Uterus (tissue), 4 donors: ENCODE data around the gene ARHGAP4. TPM values are rescaled to one million over a fixed set of nuclear protein-coding genes. Genes with fewer than 3 reads are reported as not detected.

Source experiments
- DNase-seq, 2 donors: peaks; one replicate each; pipeline ENCODE4 v3.0.0-alpha.2; 2019 to 2020
- H3K27ac ChIP-seq, 2 donors: fragments of 200-600 bp; sonication (generic); 1 replicate in 1 of 2; 2 replicates in 1 of 2; pipeline ENCODE4 v1.5.1; 2016 to 2018
- H3K27me3 ChIP-seq, 2 donors: fragments of 200-600 bp; sonication (generic); one replicate each; pipeline ENCODE4 v1.5.1; 2018 to 2019; ENCODE audit warnings: control low read depth in 1 of 2
- H3K36me3 ChIP-seq, 2 donors: fragments of 200-600 bp; sonication (generic); one replicate each; pipeline ENCODE4 v1.5.1; 2019; ENCODE audit warnings: control low read depth in 1 of 2
- H3K4me1 ChIP-seq, 2 donors: fragments of 200-600 bp; sonication (generic); one replicate each; pipeline ENCODE4 v1.5.1; 2018 to 2019; ENCODE audit warnings: control low read depth in 1 of 2
- H3K4me3 ChIP-seq, 2 donors: fragments of 200-600 bp; sonication (generic); 1 replicate in 1 of 2; 2 replicates in 1 of 2; pipeline ENCODE4 v1.5.1; 2018 to 2019; ENCODE audit warnings: mild to moderate bottlenecking in 1 of 2
- H3K9me3 ChIP-seq, 2 donors: fragments of 200-600 bp; sonication (generic); one replicate each; pipeline ENCODE4 v1.5.1; 2019; ENCODE audit warnings: control low read depth in 1 of 2
- CTCF ChIP-seq, 4 experiments: fragments of 200-600 bp in 2 of 4; fragments of 450-650 bp in 2 of 4; sonication (generic) in 2 of 4; IDR thresholded peaks; one replicate each; pipeline ENCODE4 v1.5.1; 2016 to 2019; ENCODE audit warnings: antibody characterized with exemption in 4 of 4, mild to moderate bottlenecking in 2 of 4, moderate library complexity in 1 of 4
- POLR2A ChIP-seq, 2 donors: fragments of 450-650 bp; IDR thresholded peaks; one replicate each; pipeline ENCODE4 v1.6.1; 2016; ENCODE audit warnings: antibody characterized with exemption in 2 of 2, mild to moderate bottlenecking in 1 of 2, moderate library complexity in 1 of 2
- intact Hi-C: fragments of 100-400 bp; cut with DNase I; formaldehyde crosslinking; loops from one replicate; pipeline ENCODE4 v1.15.1; 2023; ENCODE audit warnings: low total_unique reads
- total RNA-seq, 4 donors: library from RNA; depleted of rRNA in 3 of 4; stranded (reverse); fragments of >200 nt in 3 of 4; gene quantifications; one replicate each; pipeline versions ENCODE4 v1.1.0 to v1.2.4, GENCODE V29; 2014 to 2023
- donor health status: DM: yes; HTN: yes; CAD: no.

ARHGAP4 gene
- total RNA-seq, 4 donors from 2014 or later: 5.1 to 28.3 (median 15.8) TPM

GRCh38 chrX:153961292-153961691 lies 35.2 kb upstream of the ARHGAP4 start:
- no peak for DNase-seq
- Histone ChIP-seq H3K27ac (no peak overlapping the region), H3K9me3 (no peaks in the 10 kb centered on the region), H3K4me3 (no peak overlapping the region), H3K27me3 (no peaks in the 10 kb centered on the region), H3K36me3 (no peaks in the 10 kb centered on the region), H3K4me1 (no peaks in the 10 kb centered on the region)
- intact Hi-C loops: no loop called here
- TF ChIP-seq CTCF (IDR thresholded peaks at IDR 0.05): no peak
- no peak for TF ChIP-seq POLR2A (IDR thresholded peaks at IDR 0.05)

GRCh38 chrX:153960786-153961185 lies 34.7 kb upstream of the ARHGAP4 start:
- no peaks in the 10 kb centered on the region for H3K9me3 ChIP-seq
- intact Hi-C loops: no loop called here
- H3K36me3 ChIP-seq: no peaks in the 10 kb centered on the region
- no peaks in the 10 kb centered on the region for H3K27me3 ChIP-seq
- no peak for TF ChIP-seq POLR2A (IDR thresholded peaks at IDR 0.05)
- TF ChIP-seq CTCF (IDR thresholded peaks at IDR 0.05): no peak
- no peak overlapping the region for H3K27ac ChIP-seq
- H3K4me1 ChIP-seq: no peaks in the 10 kb centered on the region
- H3K4me3 ChIP-seq: no peak overlapping the region
- DNase-seq: no peak

- Histone ChIP-seq H3K4me3 (no peak overlapping the region), H3K36me3 (no peaks in the 10 kb centered on the region), H3K27ac (no peak overlapping the region), H3K9me3 (no peaks in the 10 kb centered on the region), H3K4me1 (no peaks in the 10 kb centered on the region), H3K27me3 (no peaks in the 10 kb centered on the region)
- intact Hi-C loops: no loop called here
- no peak for DNase-seq
- TF ChIP-seq POLR2A (IDR thresholded peaks at IDR 0.05) (no peak), CTCF (IDR thresholded peaks at IDR 0.05) (no peak)
Observed at GRCh38 chrX:153960077-153960476, 34.0 kb upstream of the ARHGAP4 start.

GRCh38 chrX:153959649-153960048 lies 33.6 kb upstream of the ARHGAP4 start:
- no peaks in the 10 kb centered on the region for H3K9me3 ChIP-seq
- no peak for DNase-seq
- H3K27ac ChIP-seq: no peak overlapping the region
- no peaks in the 10 kb centered on the region for H3K36me3 ChIP-seq
- no peaks in the 10 kb centered on the region for H3K4me1 ChIP-seq
- intact Hi-C loops: no loop called here
- TF ChIP-seq POLR2A (IDR thresholded peaks at IDR 0.05) (no peak), CTCF (IDR thresholded peaks at IDR 0.05) (no peak)
- H3K4me3 ChIP-seq: no peak overlapping the region
- H3K27me3 ChIP-seq: no peaks in the 10 kb centered on the region

GRCh38 chrX:153958605-153959004 lies 32.5 kb upstream of the ARHGAP4 start:
- TF ChIP-seq CTCF (IDR thresholded peaks at IDR 0.05) (no peak), POLR2A (IDR thresholded peaks at IDR 0.05) (no peak)
- Histone ChIP-seq H3K4me1 (no peaks in the 10 kb centered on the region), H3K36me3 (no peaks in the 10 kb centered on the region), H3K9me3 (no peaks in the 10 kb centered on the region), H3K4me3 (no peak overlapping the region), H3K27ac (no peak overlapping the region), H3K27me3 (no peaks in the 10 kb centered on the region)
- intact Hi-C loops: no loop called here
- no peak for DNase-seq
